GM12892 (cell line): ENCODE results near the gene ATP11C.

Experiments used
- POLR2A ChIP-seq: IDR thresholded peaks from 2 replicates; pipeline ENCODE4 v1.6.1; 2011; ENCODE audit warnings: low read depth, low read length, control low read depth
- POLR2AphosphoS5 ChIP-seq: IDR thresholded peaks from 2 replicates; pipeline ENCODE4 v1.6.1; 2011; ENCODE audit warnings: low read depth, low read length, control low read depth

GRCh38 chrX:139945075-139945474, 12.2 kb upstream of the ATP11C start:
- no peak for TF ChIP-seq POLR2AphosphoS5
- no peak for TF ChIP-seq POLR2A
